ENCODE results near the gene ITPR2. TPM values are rescaled to one million over a fixed set of nuclear protein-coding genes. Genes with fewer than 3 reads are reported as not detected.

ITPR2 gene
- total and polyA plus RNA-seq, 2 of the 13 experiments (the other 11 are each of a cell fraction or from before 2014, with no cell fraction given), result 31.9 to 81.9 TPM

DNA sequence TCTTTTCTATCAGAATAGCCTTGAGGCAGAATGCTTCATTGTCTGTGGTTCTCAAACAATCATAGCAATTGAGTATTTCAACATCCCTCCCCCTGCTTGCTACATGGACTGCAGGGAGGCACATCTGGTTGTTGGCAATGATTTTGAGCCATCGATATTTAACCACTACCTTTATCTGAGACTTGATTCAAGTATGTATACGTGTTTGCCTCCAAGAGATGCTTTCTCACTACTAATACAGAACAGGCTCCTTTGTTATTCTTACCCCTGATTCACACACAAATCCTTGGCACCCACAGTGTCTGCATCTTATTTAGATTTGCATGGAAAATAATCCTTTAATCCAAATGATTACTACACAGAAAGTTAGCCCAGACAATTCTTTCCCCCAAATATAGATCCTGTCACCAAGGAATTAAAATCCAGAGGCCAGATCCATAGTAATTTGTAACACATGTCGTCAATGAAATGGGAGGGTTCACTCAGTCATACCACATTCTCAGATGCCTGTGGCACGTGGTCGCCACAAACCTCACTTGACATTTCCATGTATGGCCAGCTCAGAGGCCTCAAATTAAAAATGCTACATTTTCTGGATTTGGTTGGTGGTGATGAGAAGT, 199.3 kb downstream of the ITPR2 start:
- peak; percentile 19; the same call in 1 of the 3 replicates for ATAC-seq
- peak; percentile 92 for TF ChIP-seq CEBPB (IDR thresholded peaks at IDR 0.05; ENCODE audit: borderline replicate concordance, low read depth, low read length)
- TF ChIP-seq ZNF333 (CRISPR knock-in tag; IDR thresholded peaks at IDR 0.05; ENCODE audit: borderline replicate concordance), result no peak
- TF ChIP-seq ZNF556 (CRISPR knock-in tag; IDR thresholded peaks at IDR 0.05; ENCODE audit: borderline replicate concordance), result no peak
- TF ChIP-seq, protein P1, sequence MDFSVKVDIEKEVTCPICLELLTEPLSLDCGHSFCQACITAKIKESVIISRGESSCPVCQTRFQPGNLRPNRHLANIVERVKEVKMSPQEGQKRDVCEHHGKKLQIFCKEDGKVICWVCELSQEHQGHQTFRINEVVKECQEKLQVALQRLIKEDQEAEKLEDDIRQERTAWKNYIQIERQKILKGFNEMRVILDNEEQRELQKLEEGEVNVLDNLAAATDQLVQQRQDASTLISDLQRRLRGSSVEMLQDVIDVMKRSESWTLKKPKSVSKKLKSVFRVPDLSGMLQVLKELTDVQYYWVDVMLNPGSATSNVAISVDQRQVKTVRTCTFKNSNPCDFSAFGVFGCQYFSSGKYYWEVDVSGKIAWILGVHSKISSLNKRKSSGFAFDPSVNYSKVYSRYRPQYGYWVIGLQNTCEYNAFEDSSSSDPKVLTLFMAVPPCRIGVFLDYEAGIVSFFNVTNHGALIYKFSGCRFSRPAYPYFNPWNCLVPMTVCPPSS (IDR thresholded peaks at IDR 0.05), result no peak
- peak; percentile 76 for TF ChIP-seq CEBPG (CRISPR knock-in tag; IDR thresholded peaks at IDR 0.05)
- TF ChIP-seq SOX6 (IDR thresholded peaks at IDR 0.05), result no peak
- peak; percentile 33; the same call in 1 of the 2 replicates for TF ChIP-seq SOX6 (CRISPR knock-in tag; IDR thresholded peaks at IDR 0.05)
- TF ChIP-seq SOX13 (IDR thresholded peaks at IDR 0.05), result no peak
- TF ChIP-seq SOX13 (CRISPR knock-in tag; conservative IDR thresholded peaks at IDR 0.05 in 1 of 2, IDR thresholded peaks at IDR 0.05 in 1 of 2), result peak in 1 of 2 experiments; percentile 68; a peak in 2 of 4 replicates
- H4K20me1 ChIP-seq (ENCODE audit: insufficient read depth, low read length), result no peaks in the 10 kb centered on the region
- no peaks in the 10 kb centered on the region for H3K27me3 ChIP-seq (ENCODE audit: control insufficient read depth in 1 of 2, insufficient read depth in 2 of 2, low read length in 2 of 2)
- WGBS (ENCODE audit: low lambda C conversion rate), result 84% methylated on average over 5 of the region's 5 CpGs
- ChIA-PET CTCF (ENCODE audit: low intra/inter-chr PET ratio, low total read pairs) (no interaction called here), POLR2A (no interaction called here)
- H3K9ac ChIP-seq (ENCODE audit: insufficient read depth, low read depth, low read length), result no peak overlapping the region
- peaks cover 93% of the 10 kb centered on the region for H3K4me1 ChIP-seq (ENCODE audit: insufficient read depth, low read length)
- H3K9me3 ChIP-seq (ENCODE audit: low read length), result no peaks in the 10 kb centered on the region
- no peak overlapping the region for H3K27ac ChIP-seq (ENCODE audit: extremely low read length, insufficient read depth, low read length)
- H3K36me3 ChIP-seq (replicated peaks in 1 of 2; ENCODE audit: control insufficient read depth in 1 of 2, insufficient read depth in 2 of 2, low read length in 2 of 2), result peaks cover 12 to 37% of the 10 kb centered on the region in 2 experiments
- intact Hi-C loops (cut with micrococcal nuclease; ENCODE audit: unreplicated experiment) (no loop called here), in situ Hi-C loops (cut with HindIII; ENCODE audit: extremely low pct_ligation_motif_present, low pct_unique_long_range_greater_than_20kb) (no loop called here)
- no peak overlapping the region for H3K4me2 ChIP-seq (ENCODE audit: low read depth, low read length)
- H2AFZ ChIP-seq (ENCODE audit: low read length), result no peak overlapping the region
- no TSS peak for BruUV-seq (replicated peaks)
- H3K4me3 ChIP-seq (replicated peaks in 1 of 3; ENCODE audit: insufficient read depth in 1 of 3, low read depth in 2 of 3, low read length in 3 of 3), result no peak overlapping the region
- no peak for FAIRE-seq
- H3K79me2 ChIP-seq (ENCODE audit: insufficient read depth, low read length), result no peaks in the 10 kb centered on the region
- peak; percentile 47 for DNase-seq (ENCODE audit: low spot score)
